OCI-LY1 (cell line): ENCODE results near the gene COL4A4.

ENCODE experiments used
- EZH2 ChIP-seq: fragments of 200-600 bp; sonication (generic), shearing (Covaris generic); IDR thresholded peaks from 2 replicates; pipeline ENCODE4 v1.8.0; 2017; ENCODE audit warnings: borderline replicate concordance, mixed run types, mild to moderate bottlenecking, antibody characterized with exemption, low read length, moderate library complexity, mixed read lengths
- TF ChIP-seq, protein P1 (sequence below): fragments of 200-600 bp; sonication (generic), shearing (Covaris generic); IDR thresholded peaks from 2 replicates; pipeline ENCODE4 v1.5.1; 2017; ENCODE audit warnings: mild to moderate bottlenecking, antibody characterized with exemption, low read length, moderate library complexity, mixed read lengths

DNA sequence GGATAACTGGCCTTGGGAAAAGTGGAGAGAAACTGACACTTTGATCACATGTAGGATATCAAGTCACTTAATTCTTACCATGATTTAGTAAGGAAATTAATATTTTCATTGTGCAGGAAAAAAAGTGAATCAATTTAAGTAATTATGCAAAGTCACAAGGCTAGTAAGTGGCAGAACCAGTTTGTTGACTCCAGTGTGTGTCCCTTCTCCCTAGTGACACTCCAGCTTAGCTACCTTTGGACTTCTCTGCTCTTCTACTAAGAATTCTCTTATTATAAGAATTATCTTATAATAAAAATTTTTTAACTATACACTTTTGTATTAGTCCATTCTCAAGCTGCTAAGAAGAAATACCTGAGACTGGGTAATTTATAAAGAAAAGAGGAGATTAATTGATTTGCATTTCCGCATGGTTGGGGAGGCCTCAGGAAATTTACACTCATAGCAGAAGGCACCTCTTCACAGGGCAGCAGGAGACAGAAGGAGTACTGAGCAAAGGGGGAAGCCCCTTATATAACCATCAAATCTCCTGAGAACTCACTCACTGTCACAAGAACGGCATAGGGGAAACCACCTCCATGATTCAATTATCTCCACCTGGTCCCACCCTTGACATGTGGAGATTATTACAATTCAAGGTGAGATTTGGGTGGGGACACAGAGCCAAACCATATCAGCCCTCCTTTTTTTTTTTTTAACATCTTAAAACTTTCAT, 13.6 kb downstream of the COL4A4 start:
- TF ChIP-seq, protein P1, sequence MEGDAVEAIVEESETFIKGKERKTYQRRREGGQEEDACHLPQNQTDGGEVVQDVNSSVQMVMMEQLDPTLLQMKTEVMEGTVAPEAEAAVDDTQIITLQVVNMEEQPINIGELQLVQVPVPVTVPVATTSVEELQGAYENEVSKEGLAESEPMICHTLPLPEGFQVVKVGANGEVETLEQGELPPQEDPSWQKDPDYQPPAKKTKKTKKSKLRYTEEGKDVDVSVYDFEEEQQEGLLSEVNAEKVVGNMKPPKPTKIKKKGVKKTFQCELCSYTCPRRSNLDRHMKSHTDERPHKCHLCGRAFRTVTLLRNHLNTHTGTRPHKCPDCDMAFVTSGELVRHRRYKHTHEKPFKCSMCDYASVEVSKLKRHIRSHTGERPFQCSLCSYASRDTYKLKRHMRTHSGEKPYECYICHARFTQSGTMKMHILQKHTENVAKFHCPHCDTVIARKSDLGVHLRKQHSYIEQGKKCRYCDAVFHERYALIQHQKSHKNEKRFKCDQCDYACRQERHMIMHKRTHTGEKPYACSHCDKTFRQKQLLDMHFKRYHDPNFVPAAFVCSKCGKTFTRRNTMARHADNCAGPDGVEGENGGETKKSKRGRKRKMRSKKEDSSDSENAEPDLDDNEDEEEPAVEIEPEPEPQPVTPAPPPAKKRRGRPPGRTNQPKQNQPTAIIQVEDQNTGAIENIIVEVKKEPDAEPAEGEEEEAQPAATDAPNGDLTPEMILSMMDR: no peak
- no peak for TF ChIP-seq EZH2
